KMS-11 (cell line): ENCODE data around the gene KCTD2.

ENCODE experiments used
- H2AFZ ChIP-seq: fragments of 200-600 bp; sonication (generic); 2 replicates; pipeline ENCODE4 v1.6.1; 2016; ENCODE audit warnings: antibody characterized with exemption, mixed run types, low read depth
- H3K27ac ChIP-seq: fragments of 200-600 bp; sonication (generic); 2 replicates; pipeline ENCODE4 v1.6.1; 2016; ENCODE audit warnings: mild to moderate bottlenecking, mixed run types
- H3K27me3 ChIP-seq: fragments of 200-600 bp; sonication (generic); 2 replicates; pipeline ENCODE4 v1.6.1; 2017; ENCODE audit warnings: mild to moderate bottlenecking, low read depth, mixed run types, moderate library complexity; ENCODE audit not compliant: insufficient read depth
- H3K36me3 ChIP-seq: fragments of 200-600 bp; sonication (generic); 2 replicates; pipeline ENCODE4 v1.6.1; 2017; ENCODE audit warnings: mild to moderate bottlenecking, mixed run types; ENCODE audit not compliant: insufficient read depth
- H3K4me1 ChIP-seq: fragments of 200-600 bp; sonication (generic); 2 replicates; pipeline ENCODE4 v1.6.1; 2016; ENCODE audit warnings: mild to moderate bottlenecking, low read depth, mixed run types; ENCODE audit not compliant: poor library complexity, severe bottlenecking
- H3K4me2 ChIP-seq: fragments of 200-600 bp; sonication (generic); 2 replicates; pipeline ENCODE4 v1.7.0; 2016; ENCODE audit warnings: mild to moderate bottlenecking, mixed run types
- H3K4me3 ChIP-seq: fragments of 200-600 bp; sonication (generic); IDR thresholded peaks from 2 replicates; pipeline ENCODE4 v1.6.1; 2017; ENCODE audit warnings: low read depth, low read length, mixed read lengths; ENCODE audit not compliant: insufficient read depth
- H3K79me2 ChIP-seq: fragments of 200-600 bp; sonication (generic); 2 replicates; pipeline ENCODE4 v1.6.1; 2016; ENCODE audit warnings: low read depth, mixed run types; ENCODE audit not compliant: insufficient read depth
- H3K9ac ChIP-seq: fragments of 200-600 bp; sonication (generic); 2 replicates; pipeline ENCODE4 v1.6.1; 2016; ENCODE audit warnings: mild to moderate bottlenecking, mixed run types
- H4K20me1 ChIP-seq: fragments of 200-600 bp; sonication (generic); 2 replicates; pipeline ENCODE4 v1.6.1; 2016; ENCODE audit warnings: mild to moderate bottlenecking, mixed run types; ENCODE audit not compliant: insufficient read depth
- CTCF ChIP-seq: fragments of 200-600 bp; sonication (generic); conservative IDR thresholded peaks from 2 replicates; pipeline ENCODE4 v1.6.1; 2017; ENCODE audit warnings: low read depth, mild to moderate bottlenecking, antibody characterized with exemption, low read length, moderate library complexity, mixed read lengths

The KCTD2 gene

GRCh38 chr17:75077496-75078283 lies 30.7 kb downstream of the KCTD2 start:
- no peak overlapping the region for H2AFZ ChIP-seq
- no peaks in the 10 kb centered on the region for H3K27me3 ChIP-seq
- no peak overlapping the region for H3K27ac ChIP-seq
- no peak overlapping the region for H3K4me2 ChIP-seq
- no peak overlapping the region for H3K4me3 ChIP-seq
- H3K9ac ChIP-seq = no peak overlapping the region
- no peaks in the 10 kb centered on the region for H3K4me1 ChIP-seq
- H3K79me2 ChIP-seq = no peaks in the 10 kb centered on the region
- H4K20me1 ChIP-seq = no peaks in the 10 kb centered on the region
- H3K36me3 ChIP-seq = no peaks in the 10 kb centered on the region
- TF ChIP-seq CTCF = no peak

GRCh38 chr17:75078284-75079022 lies 31.4 kb downstream of the KCTD2 start:
- no peak overlapping the region for H3K9ac ChIP-seq
- no peak overlapping the region for H3K4me2 ChIP-seq
- TF ChIP-seq CTCF = no peak
- no peaks in the 10 kb centered on the region for H3K79me2 ChIP-seq
- H2AFZ ChIP-seq = no peak overlapping the region
- no peak overlapping the region for H3K27ac ChIP-seq
- no peaks in the 10 kb centered on the region for H3K36me3 ChIP-seq
- H3K27me3 ChIP-seq = no peaks in the 10 kb centered on the region
- H3K4me3 ChIP-seq = no peak overlapping the region
- H3K4me1 ChIP-seq = no peaks in the 10 kb centered on the region
- H4K20me1 ChIP-seq = no peaks in the 10 kb centered on the region

- Histone ChIP-seq H3K27ac (no peak overlapping the region), H4K20me1 (no peaks in the 10 kb centered on the region), H3K4me2 (no peak overlapping the region), H3K27me3 (no peaks in the 10 kb centered on the region), H3K9ac (no peak overlapping the region), H3K4me1 (no peaks in the 10 kb centered on the region), H2AFZ (no peak overlapping the region), H3K36me3 (no peaks in the 10 kb centered on the region), H3K4me3 (no peak overlapping the region), H3K79me2 (no peaks in the 10 kb centered on the region)
- TF ChIP-seq CTCF = no peak
Observed at GRCh38 chr17:75079023-75079373, 32.0 kb downstream of the KCTD2 start.

GRCh38 chr17:75081611-75082540 lies 34.9 kb downstream of the KCTD2 start:
- Histone ChIP-seq H2AFZ (no peak overlapping the region), H3K27me3 (no peaks in the 10 kb centered on the region), H3K27ac (no peak overlapping the region), H3K9ac (no peak overlapping the region), H3K36me3 (no peaks in the 10 kb centered on the region), H3K4me2 (no peak overlapping the region), H3K4me1 (no peaks in the 10 kb centered on the region), H4K20me1 (no peaks in the 10 kb centered on the region), H3K4me3 (no peak overlapping the region), H3K79me2 (no peaks in the 10 kb centered on the region)
- no peak for TF ChIP-seq CTCF
